Diencephalon (tissue), 1 donor: Measurements from ENCODE around the gene FZD10. TPM values are rescaled to one million over a fixed set of nuclear protein-coding genes. Genes with fewer than 3 reads are reported as not detected.

ENCODE experiments used
- total RNA-seq: library from RNA; depleted of rRNA; stranded (reverse); fragments of >200 nt; gene quantifications from one replicate; pipeline ENCODE4 v1.2.3, GENCODE V29; 2014

Gene FZD10, protein sequence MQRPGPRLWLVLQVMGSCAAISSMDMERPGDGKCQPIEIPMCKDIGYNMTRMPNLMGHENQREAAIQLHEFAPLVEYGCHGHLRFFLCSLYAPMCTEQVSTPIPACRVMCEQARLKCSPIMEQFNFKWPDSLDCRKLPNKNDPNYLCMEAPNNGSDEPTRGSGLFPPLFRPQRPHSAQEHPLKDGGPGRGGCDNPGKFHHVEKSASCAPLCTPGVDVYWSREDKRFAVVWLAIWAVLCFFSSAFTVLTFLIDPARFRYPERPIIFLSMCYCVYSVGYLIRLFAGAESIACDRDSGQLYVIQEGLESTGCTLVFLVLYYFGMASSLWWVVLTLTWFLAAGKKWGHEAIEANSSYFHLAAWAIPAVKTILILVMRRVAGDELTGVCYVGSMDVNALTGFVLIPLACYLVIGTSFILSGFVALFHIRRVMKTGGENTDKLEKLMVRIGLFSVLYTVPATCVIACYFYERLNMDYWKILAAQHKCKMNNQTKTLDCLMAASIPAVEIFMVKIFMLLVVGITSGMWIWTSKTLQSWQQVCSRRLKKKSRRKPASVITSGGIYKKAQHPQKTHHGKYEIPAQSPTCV
- total RNA-seq: 2.5 TPM

DNA sequence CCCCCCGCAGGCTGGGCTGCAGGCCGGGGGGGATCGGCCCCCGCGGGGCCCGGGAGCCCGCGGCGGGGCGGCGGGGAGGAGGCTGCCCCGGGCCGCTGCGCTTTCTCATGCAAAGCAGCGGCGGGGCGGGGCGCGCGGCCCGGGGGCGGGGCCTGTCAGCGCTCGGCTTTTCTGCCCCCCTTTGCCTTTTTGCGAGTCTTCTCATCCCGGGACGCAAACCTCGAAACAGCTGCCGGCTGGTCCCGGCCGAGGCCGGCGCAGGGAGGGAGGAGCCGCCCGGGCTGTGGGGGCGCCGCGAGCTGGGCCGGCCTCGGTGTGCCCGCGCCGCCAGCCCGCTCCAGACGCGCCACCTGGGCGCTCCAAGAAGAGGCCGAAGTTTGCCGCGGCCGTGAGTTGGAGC is at the start of gene FZD10:
Gene FZD10, plus strand, starts transcription at position 198 of the 400 bp plus-strand sequence. CDS start 479 bp downstream, outside the sequence.

Other genes with a start within 250 kb of the FZD10 start
- gene PIWIL1, start 175.4 kb downstream of the FZD10 start, total RNA-seq: 0.23 TPM